ENCODE measurements around the gene PCYT1A. TPM values are rescaled to one million over a fixed set of nuclear protein-coding genes. Genes with fewer than 3 reads are reported as not detected.
A peak's percentile ranks its signal among the peaks of the same experiment; 100 is the strongest.

Gene PCYT1A
- total and polyA plus RNA-seq, 2 of the 13 experiments (the other 11 are each of a cell fraction or from before 2014, with no cell fraction given) = 26.4 to 45.3 TPM

DNA sequence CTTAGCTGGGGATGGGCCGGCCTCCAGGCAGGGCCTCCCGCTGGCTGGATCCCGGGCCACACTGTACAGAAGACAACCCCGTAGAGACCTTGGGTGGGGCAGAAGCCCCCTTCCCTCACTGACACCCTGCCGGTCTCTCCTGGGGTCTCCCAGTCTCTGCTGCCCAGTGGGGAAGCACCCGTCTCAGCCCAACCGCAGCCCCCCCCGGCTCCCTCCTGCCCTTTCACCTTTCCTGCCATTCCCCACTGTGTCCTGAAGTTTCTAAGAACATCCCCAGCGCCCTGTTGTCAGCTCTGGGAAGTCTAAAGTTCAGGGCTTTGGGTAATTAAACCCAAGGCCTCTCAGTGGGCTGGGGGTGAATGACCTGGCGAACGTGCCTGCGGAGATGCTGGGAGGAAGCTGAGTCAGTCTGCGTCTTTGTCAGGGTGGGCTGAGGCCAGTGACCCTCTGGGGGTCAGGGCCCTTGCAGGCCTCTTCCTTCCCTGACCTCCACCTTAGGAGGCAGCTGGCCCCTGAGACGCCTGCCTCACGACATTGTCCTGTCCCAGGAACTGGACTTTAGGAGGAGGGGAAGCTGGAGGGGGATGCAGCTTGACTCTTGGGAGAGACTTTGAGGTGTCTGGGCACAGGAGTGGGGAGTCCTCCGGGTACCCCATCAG is 72.6 kb downstream of the PCYT1A start:
- Histone ChIP-seq H3K27me3 (ENCODE audit: control insufficient read depth in 1 of 2, insufficient read depth in 2 of 2, low read length in 2 of 2) (no peaks in the 10 kb centered on the region; a peak in 1 of 5 replicates), H3K27ac (ENCODE audit: extremely low read length, insufficient read depth, low read length) (peak overlapping the region; percentile 71), H3K4me1 (ENCODE audit: insufficient read depth, low read length) (peaks cover 94% of the 10 kb centered on the region), H4K20me1 (ENCODE audit: insufficient read depth, low read length) (no peaks in the 10 kb centered on the region), H3K9me3 (ENCODE audit: low read length) (no peaks in the 10 kb centered on the region), H3K79me2 (ENCODE audit: insufficient read depth, low read length) (no peaks in the 10 kb centered on the region), H2AFZ (ENCODE audit: low read length) (no peak overlapping the region), H3K9ac (ENCODE audit: insufficient read depth, low read depth, low read length) (no peak overlapping the region), H3K4me2 (ENCODE audit: low read depth, low read length) (peak overlapping the region; percentile 79), H3K4me3 (replicated peaks in 1 of 3; ENCODE audit: insufficient read depth in 1 of 3, low read depth in 2 of 3, low read length in 3 of 3) (peak overlapping the region; percentile 40 to 79 (median 63)), H3K36me3 (replicated peaks in 1 of 2; ENCODE audit: control insufficient read depth in 1 of 2, insufficient read depth in 2 of 2, low read length in 2 of 2) (no peaks in the 10 kb centered on the region)
- intact Hi-C loops (cut with micrococcal nuclease; ENCODE audit: unreplicated experiment) (loop anchor here (5.0 kb wide), 1 partner anchor 302 kb away; the partner anchor contains the start of gene SMCO1), in situ Hi-C loops (cut with HindIII; ENCODE audit: extremely low pct_ligation_motif_present, low pct_unique_long_range_greater_than_20kb) (no loop called here)
- FAIRE-seq = peak; percentile 77
- POLR2A ChIA-PET = interaction anchor here (0.7 to 2.8 kb wide), 6 partner anchors 12 to 218 kb away, joined by 3 to 13 read pairs (median 3); no protein-coding TSS in a partner anchor
- BruUV-seq (replicated peaks) = no TSS peak
- peak; percentile 75 for DNase-seq (ENCODE audit: low spot score)
- peak; percentile 63 for ATAC-seq
- CTCF ChIA-PET (ENCODE audit: low intra/inter-chr PET ratio, low total read pairs) = no interaction called here
- 0% methylated on average over 5 of the region's 16 CpGs for WGBS (ENCODE audit: low lambda C conversion rate)
- TF ChIP-seq ADNP (CRISPR knock-in tag; IDR thresholded peaks at IDR 0.05) = no peak
- TF ChIP-seq POGZ (CRISPR knock-in tag; IDR thresholded peaks at IDR 0.05) = peak; percentile 71; the same call in 1 of the 2 replicates
- no peak for TF ChIP-seq XBP1 (CRISPR knock-in tag; IDR thresholded peaks at IDR 0.05)
- TF ChIP-seq TCF12 (IDR thresholded peaks at IDR 0.05) = no peak
- peak; percentile 68; the same call in 1 of the 2 replicates for TF ChIP-seq TCF12 (CRISPR knock-in tag; IDR thresholded peaks at IDR 0.05)
- no peak for TF ChIP-seq ATF7-NPFF (CRISPR knock-in tag; IDR thresholded peaks at IDR 0.05; ENCODE audit: low read depth)
- TF ChIP-seq SPEN (CRISPR knock-in tag; IDR thresholded peaks at IDR 0.05; ENCODE audit: low read depth) = peak; percentile 74
- no peak for TF ChIP-seq SMAD1 (CRISPR knock-in tag; IDR thresholded peaks at IDR 0.05; ENCODE audit: borderline replicate concordance, low read depth)
- TF ChIP-seq EHMT2 (IDR thresholded peaks at IDR 0.05; ENCODE audit: borderline replicate concordance, low read depth, low read length) = no peak
- peak; percentile 59 for TF ChIP-seq ELF1 (CRISPR knock-in tag; IDR thresholded peaks at IDR 0.05)
- peak; percentile 35; the same call in 1 of the 2 replicates for TF ChIP-seq ZNF317 (CRISPR knock-in tag; IDR thresholded peaks at IDR 0.05)
- no peak for TF ChIP-seq JARID2 (CRISPR knock-in tag; IDR thresholded peaks at IDR 0.05; ENCODE audit: insufficient replicate concordance)
- 0 out of 2 replicates have a peak, but pooled peaks have one; percentile 28 for TF ChIP-seq ZNF644 (CRISPR knock-in tag; IDR thresholded peaks at IDR 0.05; ENCODE audit: low read depth)
- TF ChIP-seq ZFY (CRISPR knock-in tag; IDR thresholded peaks at IDR 0.05) = peak; percentile 37
- TF ChIP-seq ZZZ3 (CRISPR knock-in tag; IDR thresholded peaks at IDR 0.05; ENCODE audit: borderline replicate concordance) = no peak
- 0 out of 2 replicates have a peak, but pooled peaks have one; percentile 34 for TF ChIP-seq ZNF703 (CRISPR knock-in tag; IDR thresholded peaks at IDR 0.05; ENCODE audit: borderline replicate concordance)
- TF ChIP-seq NFE2L2 (IDR thresholded peaks at IDR 0.05; ENCODE audit: low read length) = peak; percentile 25
- peak; percentile 61; the same call in 1 of the 2 replicates for TF ChIP-seq NFIC (IDR thresholded peaks at IDR 0.05; ENCODE audit: low read length)
- TF ChIP-seq ISL2 (CRISPR knock-in tag; IDR thresholded peaks at IDR 0.05) = peak; percentile 76
- TF ChIP-seq, protein P1, sequence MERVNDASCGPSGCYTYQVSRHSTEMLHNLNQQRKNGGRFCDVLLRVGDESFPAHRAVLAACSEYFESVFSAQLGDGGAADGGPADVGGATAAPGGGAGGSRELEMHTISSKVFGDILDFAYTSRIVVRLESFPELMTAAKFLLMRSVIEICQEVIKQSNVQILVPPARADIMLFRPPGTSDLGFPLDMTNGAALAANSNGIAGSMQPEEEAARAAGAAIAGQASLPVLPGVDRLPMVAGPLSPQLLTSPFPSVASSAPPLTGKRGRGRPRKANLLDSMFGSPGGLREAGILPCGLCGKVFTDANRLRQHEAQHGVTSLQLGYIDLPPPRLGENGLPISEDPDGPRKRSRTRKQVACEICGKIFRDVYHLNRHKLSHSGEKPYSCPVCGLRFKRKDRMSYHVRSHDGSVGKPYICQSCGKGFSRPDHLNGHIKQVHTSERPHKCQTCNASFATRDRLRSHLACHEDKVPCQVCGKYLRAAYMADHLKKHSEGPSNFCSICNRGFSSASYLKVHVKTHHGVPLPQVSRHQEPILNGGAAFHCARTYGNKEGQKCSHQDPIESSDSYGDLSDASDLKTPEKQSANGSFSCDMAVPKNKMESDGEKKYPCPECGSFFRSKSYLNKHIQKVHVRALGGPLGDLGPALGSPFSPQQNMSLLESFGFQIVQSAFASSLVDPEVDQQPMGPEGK (CRISPR knock-in tag; IDR thresholded peaks at IDR 0.05) = peak; percentile 89
- TF ChIP-seq FOSL1 (CRISPR knock-in tag; IDR thresholded peaks at IDR 0.05; ENCODE audit: borderline replicate concordance) = peak; percentile 69; the same call in 1 of the 2 replicates
- peak; percentile 51; the same call in 1 of the 2 replicates for TF ChIP-seq ZBTB20 (CRISPR knock-in tag; IDR thresholded peaks at IDR 0.05; ENCODE audit: borderline replicate concordance, low read depth)
- TF ChIP-seq MIER2 (CRISPR knock-in tag; IDR thresholded peaks at IDR 0.05) = peak; percentile 41; the same call in 1 of the 2 replicates
- peak; percentile 60; the same call in 1 of the 2 replicates for TF ChIP-seq ZNF746 (CRISPR knock-in tag; IDR thresholded peaks at IDR 0.05)
- TF ChIP-seq ZNF562 (CRISPR knock-in tag; IDR thresholded peaks at IDR 0.05; ENCODE audit: borderline replicate concordance) = no peak
- no peak for TF ChIP-seq RORA (CRISPR knock-in tag; IDR thresholded peaks at IDR 0.05)
